Ovary (tissue), 3 donors: ENCODE results near the gene CNOT6.

Experiments
- CTCF ChIP-seq, 3 donors: fragments of 450-650 bp in 2 of 3; fragments of 200-600 bp in 1 of 3; IDR thresholded peaks; one replicate each; pipeline versions ENCODE4 v1.5.1 to v1.8.0; 2016 to 2022; ENCODE audit warnings: antibody characterized with exemption in 3 of 3, mild to moderate bottlenecking in 1 of 3
- EP300 ChIP-seq: sonication (generic); formaldehyde crosslinking; IDR thresholded peaks from one replicate; pipeline ENCODE4 v1.6.1; 2017; ENCODE audit warnings: antibody characterized with exemption
- POLR2A ChIP-seq: fragments of 450-650 bp; IDR thresholded peaks from one replicate; pipeline ENCODE4 v1.6.1; 2017; ENCODE audit warnings: antibody characterized with exemption, mild to moderate bottlenecking, moderate library complexity
- donor health status: DM: no; HTN: no; CAD: no.

- no peak for TF ChIP-seq CTCF (IDR thresholded peaks at IDR 0.05)
- no peak for TF ChIP-seq EP300
- TF ChIP-seq POLR2A: no peak
Measured at GRCh38 chr5:180495292-180495691, 1.1 kb downstream of the CNOT6 start.
